ENCODE measurements around the gene AEBP2.

DNA sequence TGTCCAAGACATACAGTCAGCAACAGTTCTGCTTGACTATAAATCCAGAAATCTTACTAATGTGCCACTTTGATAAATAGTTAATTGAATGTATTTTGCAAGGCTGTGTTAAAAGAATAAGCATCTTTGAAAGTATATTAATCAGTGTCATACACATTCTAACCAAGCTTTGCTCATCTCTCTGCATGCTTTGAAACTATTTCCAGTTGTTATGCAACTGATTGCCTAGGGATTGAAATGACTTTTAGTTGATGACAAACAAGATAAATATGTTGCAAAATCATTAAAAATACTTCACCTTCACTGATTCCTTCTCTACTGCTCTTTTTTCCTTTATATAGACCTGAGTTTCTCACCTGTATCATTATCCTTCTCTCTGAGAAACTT is 91.3 kb downstream of the AEBP2 start:
- TF ChIP-seq POLR2A (IDR thresholded peaks at IDR 0.05; ENCODE audit: low read depth, low read length) (no peak), POLR2AphosphoS5 (IDR thresholded peaks at IDR 0.05; ENCODE audit: low read depth, low read length) (no peak), TAF1 (IDR thresholded peaks at IDR 0.05; ENCODE audit: low read depth, low read length) (no peak)
